CD4-positive, alpha-beta T cell (primary cell): Measurements from ENCODE around the gene RSPRY1. TPM values are rescaled to one million over a fixed set of nuclear protein-coding genes. Genes with fewer than 3 reads are reported as not detected.

ENCODE experiments used
- ATAC-seq: fragments of 200-7000 bp; cut with Tn5 transposase; one replicate; pipeline ENCODE4 v1.10.0; 2022; ENCODE audit warnings: mild to moderate bottlenecking; ENCODE audit not compliant: poor library complexity
- CTCF ChIA-PET: fragments of 350-600 bp; sonication (Branson Sonifier 250); formaldehyde crosslinking; loops from one replicate; lab custom pipeline; 2021; ENCODE audit warnings: antibody characterized with exemption, inconsistent platforms; lab: Charles Lee
- POLR2A ChIA-PET: fragments of 350-600 bp; sonication (Branson Sonifier 250); formaldehyde crosslinking; loops from one replicate; lab custom pipeline; 2021; ENCODE audit warnings: antibody characterized with exemption, inconsistent platforms; lab: Charles Lee
- DNase-seq, 14 experiments: peaks; one replicate each; pipeline ENCODE4 v3.0.0-alpha.2; 2013 to 2020; ENCODE audit warnings: mixed read lengths in 2 of 14
- H3K27ac ChIP-seq, 2 donors: one replicate each; pipeline versions ENCODE4 v1.5.1 to v1.7.0; 2013; ENCODE audit warnings: low read length in 2 of 2, low read depth in 1 of 2, mild to moderate bottlenecking in 1 of 2
- H3K27me3 ChIP-seq, 2 experiments: 1 replicate in 1 of 2; 2 replicates in 1 of 2; pipeline versions ENCODE4 v1.6.1 to v1.7.0; 2013; ENCODE audit warnings: low read length in 2 of 2, control low read depth in 1 of 2, mild to moderate bottlenecking in 1 of 2, moderate library complexity in 1 of 2; ENCODE audit not compliant: insufficient read depth in 2 of 2, control insufficient read depth in 1 of 2
- H3K36me3 ChIP-seq: one replicate; pipeline ENCODE4 v1.6.1; 2013; ENCODE audit warnings: low read length, control low read depth; ENCODE audit not compliant: insufficient read depth
- H3K4me1 ChIP-seq: one replicate; pipeline ENCODE4 v1.6.1; 2013; ENCODE audit warnings: low read length, control low read depth; ENCODE audit not compliant: insufficient read depth
- H3K4me3 ChIP-seq: one replicate; pipeline ENCODE4 v1.5.1; 2013; ENCODE audit warnings: mild to moderate bottlenecking, low read length, moderate library complexity
- H3K9me3 ChIP-seq, 2 experiments: 1 replicate in 1 of 2; 2 replicates in 1 of 2; pipeline versions ENCODE4 v1.6.1 to v1.7.0; 2013; ENCODE audit warnings: low read length in 2 of 2, mild to moderate bottlenecking in 2 of 2, control low read depth in 1 of 2, moderate library complexity in 1 of 2; ENCODE audit not compliant: control insufficient read depth in 1 of 2, insufficient read depth in 1 of 2
- H3K27ac Mint-ChIP-seq: one replicate; pipeline ENCODE4 v1.8.0; 2020; ENCODE audit warnings: mixed read lengths
- H3K27me3 Mint-ChIP-seq: one replicate; pipeline ENCODE4 v1.8.0; 2021; ENCODE audit warnings: mixed read lengths
- H3K36me3 Mint-ChIP-seq: one replicate; pipeline ENCODE4 v1.8.0; 2021; ENCODE audit warnings: low read depth, mixed read lengths
- H3K4me1 Mint-ChIP-seq: one replicate; pipeline ENCODE4 v1.8.0; 2021; ENCODE audit warnings: low read depth, mixed read lengths
- H3K4me3 Mint-ChIP-seq: one replicate; pipeline ENCODE4 v1.8.0; 2020; ENCODE audit warnings: mild to moderate bottlenecking, mixed read lengths
- H3K9me3 Mint-ChIP-seq: one replicate; pipeline ENCODE4 v1.8.0; 2020; ENCODE audit warnings: mixed read lengths
- intact Hi-C, 2 experiments: fragments of 100-400 bp; cut with DNase I in 1 of 2; cut with micrococcal nuclease in 1 of 2; formaldehyde crosslinking; loops; one replicate each; pipeline versions ENCODE4 v1.15.1 to v1.9.0; 2023 to 2025; cut with DNase I, micrococcal nuclease
- total RNA-seq, 174 experiments: library from RNA in 2 of 174; stranded (reverse) in 2 of 174; gene quantifications; one replicate each; pipeline ENCODE4 v1.2.3 and lab custom pipeline; 2021 to 2026
- TF ChIP-seq, protein P1 (sequence below): fragments of 200-600 bp; IDR thresholded peaks from one replicate; pipeline ENCODE4 v1.8.0; 2022; ENCODE audit warnings: antibody characterized with exemption, mild to moderate bottlenecking

Gene RSPRY1
- total RNA-seq, 2 experiments from 2014 or later, result 19.9 to 21.3 TPM

DNA sequence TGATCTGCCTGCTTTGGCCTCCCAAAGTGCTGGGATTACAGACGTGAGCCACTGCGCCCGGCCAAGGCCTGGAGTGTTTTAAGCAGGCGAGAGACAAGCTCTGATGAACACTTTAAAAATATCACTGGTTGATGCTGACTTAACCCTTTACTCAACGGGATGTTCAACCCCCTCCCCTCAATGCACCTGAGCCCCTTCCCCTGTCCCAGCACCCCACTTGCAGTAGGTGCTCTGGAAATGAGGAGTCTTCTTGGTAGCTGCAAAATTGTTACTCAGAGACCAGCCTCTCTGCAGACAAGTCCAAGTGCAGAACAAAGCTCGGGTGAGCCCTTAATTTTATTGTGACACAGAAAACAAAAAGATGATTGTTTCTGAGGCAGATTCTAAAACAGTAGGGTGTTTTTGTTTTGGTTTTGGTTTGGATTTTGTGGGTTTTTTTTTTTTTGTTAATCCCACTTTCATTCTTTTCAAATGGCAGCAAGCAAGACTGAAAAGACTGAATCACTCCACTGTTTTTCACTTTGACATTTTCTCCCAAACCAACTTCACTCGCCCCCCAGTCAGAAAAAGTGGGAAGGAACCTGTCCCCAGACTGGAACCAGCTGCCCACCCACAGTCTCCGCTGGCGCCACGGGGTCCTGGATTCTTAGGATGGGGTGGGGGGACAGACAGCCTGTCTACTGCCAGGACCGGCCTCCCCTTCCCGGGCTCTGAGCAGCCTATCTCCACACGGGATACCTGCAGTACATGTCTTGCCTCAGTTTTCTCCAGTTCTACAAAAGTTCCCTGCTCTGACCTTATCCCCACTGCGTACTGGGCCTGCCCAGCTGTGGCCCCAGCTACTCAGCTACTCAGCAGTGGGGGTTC is 103.5 kb downstream of the RSPRY1 start:
- Mint-ChIP-seq H3K4me1 (no peaks in the 10 kb centered on the region), H3K27me3 (peaks cover 4% of the 10 kb centered on the region), H3K4me3 (no peak overlapping the region), H3K36me3 (no peaks in the 10 kb centered on the region), H3K9me3 (no peaks in the 10 kb centered on the region), H3K27ac (no peak overlapping the region)
- H3K4me3 ChIP-seq, result no peak overlapping the region
- peaks cover 7% of the 10 kb centered on the region for H3K4me1 ChIP-seq
- intact Hi-C loops, result no loop called here
- no peak for ATAC-seq
- TF ChIP-seq, protein P1, sequence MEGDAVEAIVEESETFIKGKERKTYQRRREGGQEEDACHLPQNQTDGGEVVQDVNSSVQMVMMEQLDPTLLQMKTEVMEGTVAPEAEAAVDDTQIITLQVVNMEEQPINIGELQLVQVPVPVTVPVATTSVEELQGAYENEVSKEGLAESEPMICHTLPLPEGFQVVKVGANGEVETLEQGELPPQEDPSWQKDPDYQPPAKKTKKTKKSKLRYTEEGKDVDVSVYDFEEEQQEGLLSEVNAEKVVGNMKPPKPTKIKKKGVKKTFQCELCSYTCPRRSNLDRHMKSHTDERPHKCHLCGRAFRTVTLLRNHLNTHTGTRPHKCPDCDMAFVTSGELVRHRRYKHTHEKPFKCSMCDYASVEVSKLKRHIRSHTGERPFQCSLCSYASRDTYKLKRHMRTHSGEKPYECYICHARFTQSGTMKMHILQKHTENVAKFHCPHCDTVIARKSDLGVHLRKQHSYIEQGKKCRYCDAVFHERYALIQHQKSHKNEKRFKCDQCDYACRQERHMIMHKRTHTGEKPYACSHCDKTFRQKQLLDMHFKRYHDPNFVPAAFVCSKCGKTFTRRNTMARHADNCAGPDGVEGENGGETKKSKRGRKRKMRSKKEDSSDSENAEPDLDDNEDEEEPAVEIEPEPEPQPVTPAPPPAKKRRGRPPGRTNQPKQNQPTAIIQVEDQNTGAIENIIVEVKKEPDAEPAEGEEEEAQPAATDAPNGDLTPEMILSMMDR, result no peak
- no peak overlapping the region for H3K27ac ChIP-seq
- no peaks in the 10 kb centered on the region for H3K9me3 ChIP-seq
- no peak for DNase-seq
- ChIA-PET CTCF (no interaction called here), POLR2A (interaction anchor here (1.5 kb wide), 1 partner anchor 11 kb away, joined by 5 read pairs; no protein-coding TSS in a partner anchor)
- H3K36me3 ChIP-seq, result no peaks in the 10 kb centered on the region
- H3K27me3 ChIP-seq, result peaks cover 0 to 2% of the 10 kb centered on the region in 2 experiments

Other genes with a start within 250 kb of the RSPRY1 start
- not detected for gene CETP, start 224.4 kb upstream of the RSPRY1 start, total RNA-seq
- 100 to 1,000 TPM; 424 to 434 TPM for gene NLRC5, start 196.8 kb upstream of the RSPRY1 start, total RNA-seq
- gene CPNE2, start 93.7 kb upstream of the RSPRY1 start, total RNA-seq, result 1 to 10 TPM; 2.2 to 3.5 TPM
- gene PSME3IP1, start 290 bp upstream of the RSPRY1 start, total RNA-seq, result 10 to 100 TPM; 77.1 to 77.9 TPM
- gene ARL2BP, start 58.9 kb downstream of the RSPRY1 start, total RNA-seq, result 10 to 100 TPM; 32.4 to 35.6 TPM
- 1 to 10 TPM; 1.8 to 2.5 TPM for gene PLLP, start 98.3 kb downstream of the RSPRY1 start, total RNA-seq
- gene CCL22, start 172.5 kb downstream of the RSPRY1 start, total RNA-seq, result not detected
- not detected for gene CX3CL1, start 186.2 kb downstream of the RSPRY1 start, total RNA-seq
- not detected for gene CCL17, start 218.4 kb downstream of the RSPRY1 start, total RNA-seq